ENCODE measurements around the gene SMIM10.
"Not testable (repeated sequence)": the region's sequence is repeated elsewhere in the genome, so short reads cannot be mapped to it uniquely, and the experiment has no call there.

Gene SMIM10

GRCh38 chrX:135015523-135016245 is 24.9 kb downstream of the SMIM10 start:
- no peak for DNase-seq

GRCh38 chrX:135019890-135020289 is 29.1 kb downstream of the SMIM10 start:
- not testable (repeated sequence) for DNase-seq

- DNase-seq = not testable (repeated sequence)
Measured at GRCh38 chrX:135023791-135024190, 33.0 kb downstream of the SMIM10 start.

- no peak for DNase-seq
Measured at GRCh38 chrX:135024526-135024925, 33.7 kb downstream of the SMIM10 start.

- not testable (repeated sequence) for DNase-seq
Measured at GRCh38 chrX:135030207-135030963, 39.6 kb downstream of the SMIM10 start.

DNA sequence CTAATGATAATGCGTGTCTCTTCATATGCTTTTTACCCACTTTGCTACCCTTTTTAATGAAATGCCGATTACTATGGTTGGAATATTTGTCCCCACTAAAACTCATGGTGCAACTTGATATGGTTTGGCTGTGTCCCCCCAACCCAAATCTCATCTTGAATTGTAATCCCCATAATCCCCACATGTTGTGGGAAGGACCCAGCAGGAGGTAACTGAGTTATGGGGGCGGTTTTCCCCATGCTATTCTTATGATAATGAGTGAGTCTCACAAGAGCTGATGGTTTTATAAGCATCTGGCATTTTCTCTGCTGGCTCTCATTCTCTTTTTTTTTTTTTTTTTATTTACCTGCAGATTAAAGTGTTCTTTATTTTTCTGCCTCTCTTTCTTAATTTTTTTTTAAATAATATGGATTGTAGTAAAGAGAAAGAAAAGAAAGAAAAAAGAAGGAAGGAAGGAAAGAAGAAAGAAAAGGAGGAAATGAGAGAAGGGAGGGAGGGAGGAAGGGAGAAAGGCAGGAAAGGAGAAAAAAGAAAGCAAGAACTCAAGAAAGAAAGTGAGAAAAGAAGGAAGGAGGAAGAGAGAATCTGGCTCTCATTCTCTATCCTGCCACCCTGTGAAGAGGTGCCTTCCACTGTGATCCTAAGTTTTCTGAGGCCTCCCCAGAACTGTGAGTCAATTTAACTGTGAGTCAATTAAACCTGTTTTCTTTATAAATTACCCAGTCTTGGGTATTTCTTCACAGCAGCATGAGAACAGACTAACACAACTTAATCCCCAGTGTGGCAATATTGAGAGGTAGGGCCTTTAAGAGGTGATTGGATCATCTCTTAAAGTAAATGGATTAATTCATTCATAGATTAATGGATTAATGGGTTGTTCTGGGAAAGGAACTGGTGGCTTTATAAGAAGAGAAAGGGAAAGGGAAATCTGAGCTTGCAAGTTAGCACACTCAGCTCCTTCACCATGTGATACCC is 50.6 kb downstream of the SMIM10 start:
- not testable (repeated sequence) for DNase-seq
